ENCODE measurements around the gene PRR30.
A peak's percentile ranks its signal among the peaks of the same experiment; 100 is the strongest.
"Not testable (repeated sequence)": the region's sequence is repeated elsewhere in the genome, so short reads cannot be mapped to it uniquely, and the experiment has no call there.

PRR30 gene

GRCh38 chr2:27123302-27124150, 15.7 kb downstream of the PRR30 start, which contains the start of gene ABHD1:
Gene ABHD1 (plus strand): TSS chr2:27123815. CDS start chr2:27123949, 134 bp downstream.
- Histone ChIP-seq H3K4me2 (ENCODE audit: low read depth, low read length) (peak within 1 kb of the TSS; percentile 82), H3K27me3 (replicated peaks; ENCODE audit: insufficient read depth, low read length) (peaks cover 4% of the 10 kb centered on the region; the same call in 1 of the 2 replicates), H3K9me3 (replicated peaks; ENCODE audit: insufficient read depth, low read length) (no peaks in the 10 kb centered on the region), H3K4me3 (ENCODE audit: low read length) (peak within 1 kb of the TSS; percentile 67), H2AFZ (ENCODE audit: low read length) (peak within 1 kb of the TSS; percentile 97), H3K9me2 (replicated peaks; ENCODE audit: insufficient read depth, low read length) (no peaks in the 10 kb centered on the region), H3K27ac (ENCODE audit: low read length) (no peak within 1 kb of the TSS), H3K36me3 (replicated peaks; ENCODE audit: insufficient read depth, low read length) (no peaks in the 10 kb centered on the region), H3K4me1 (ENCODE audit: low read length) (no peaks in the 10 kb centered on the region), H4K20me1 (ENCODE audit: insufficient read depth, low read length) (no peaks in the 10 kb centered on the region), H3K9ac (ENCODE audit: low read length) (peak within 1 kb of the TSS; percentile 34; the same call in 1 of the 2 replicates), H3F3A (ENCODE audit: insufficient read depth, low read length) (no peaks in the 10 kb centered on the region), H3K79me2 (ENCODE audit: low read length) (no peaks in the 10 kb centered on the region)
- no peak for TF ChIP-seq EZH2phosphoT487 (IDR thresholded peaks at IDR 0.05; ENCODE audit: low read length)
- TF ChIP-seq CTCF (IDR thresholded peaks at IDR 0.05; ENCODE audit: low read length): no peak
- no peak for TF ChIP-seq EZH2 (optimal IDR thresholded peaks at IDR 0.05; ENCODE audit: low read depth, low read length)
- peak; percentile 60 for DNase-seq

GRCh38 chr2:27122791-27123190, 16.4 kb downstream of the PRR30 start:
- H3K27ac ChIP-seq (ENCODE audit: low read length): no peak overlapping the region
- H3K79me2 ChIP-seq (ENCODE audit: low read length): no peaks in the 10 kb centered on the region
- H3K36me3 ChIP-seq (replicated peaks; ENCODE audit: insufficient read depth, low read length): no peaks in the 10 kb centered on the region
- no peaks in the 10 kb centered on the region for H3K9me3 ChIP-seq (replicated peaks; ENCODE audit: insufficient read depth, low read length)
- no peak overlapping the region for H3K4me3 ChIP-seq (ENCODE audit: low read length)
- H3K27me3 ChIP-seq (replicated peaks; ENCODE audit: insufficient read depth, low read length): peaks cover 4% of the 10 kb centered on the region; the same call in 1 of the 2 replicates
- no peaks in the 10 kb centered on the region for H3K9me2 ChIP-seq (replicated peaks; ENCODE audit: insufficient read depth, low read length)
- H3K4me2 ChIP-seq (ENCODE audit: low read depth, low read length): no peak overlapping the region
- DNase-seq: no peak
- no peak for TF ChIP-seq EZH2 (optimal IDR thresholded peaks at IDR 0.05; ENCODE audit: low read depth, low read length)
- no peaks in the 10 kb centered on the region for H3F3A ChIP-seq (ENCODE audit: insufficient read depth, low read length)
- no peak overlapping the region for H2AFZ ChIP-seq (ENCODE audit: low read length)
- no peak overlapping the region for H3K9ac ChIP-seq (ENCODE audit: low read length)
- no peaks in the 10 kb centered on the region for H3K4me1 ChIP-seq (ENCODE audit: low read length)
- no peaks in the 10 kb centered on the region for H4K20me1 ChIP-seq (ENCODE audit: insufficient read depth, low read length)

GRCh38 chr2:27121906-27122305, 17.3 kb downstream of the PRR30 start:
- no peaks in the 10 kb centered on the region for H3K36me3 ChIP-seq (replicated peaks; ENCODE audit: insufficient read depth, low read length)
- no peak overlapping the region for H3K4me3 ChIP-seq (ENCODE audit: low read length)
- H4K20me1 ChIP-seq (ENCODE audit: insufficient read depth, low read length): no peaks in the 10 kb centered on the region
- no peaks in the 10 kb centered on the region for H3F3A ChIP-seq (ENCODE audit: insufficient read depth, low read length)
- H3K9me3 ChIP-seq (replicated peaks; ENCODE audit: insufficient read depth, low read length): no peaks in the 10 kb centered on the region
- H3K4me1 ChIP-seq (ENCODE audit: low read length): no peaks in the 10 kb centered on the region
- no peak overlapping the region for H3K9ac ChIP-seq (ENCODE audit: low read length)
- TF ChIP-seq EZH2 (optimal IDR thresholded peaks at IDR 0.05; ENCODE audit: low read depth, low read length) (no peak), CTCF (IDR thresholded peaks at IDR 0.05; ENCODE audit: low read length) (no peak), EZH2phosphoT487 (IDR thresholded peaks at IDR 0.05; ENCODE audit: low read length) (no peak)
- no peaks in the 10 kb centered on the region for H3K9me2 ChIP-seq (replicated peaks; ENCODE audit: insufficient read depth, low read length)
- no peak overlapping the region for H2AFZ ChIP-seq (ENCODE audit: low read length)
- H3K79me2 ChIP-seq (ENCODE audit: low read length): no peaks in the 10 kb centered on the region
- no peak for DNase-seq
- H3K27me3 ChIP-seq (replicated peaks; ENCODE audit: insufficient read depth, low read length): peaks cover 4% of the 10 kb centered on the region; the same call in 1 of the 2 replicates
- no peak overlapping the region for H3K27ac ChIP-seq (ENCODE audit: low read length)
- H3K4me2 ChIP-seq (ENCODE audit: low read depth, low read length): no peak overlapping the region

- H3K9ac ChIP-seq (ENCODE audit: low read length); H3K79me2 ChIP-seq (ENCODE audit: low read length); H3F3A ChIP-seq (ENCODE audit: insufficient read depth, low read length); H4K20me1 ChIP-seq (ENCODE audit: insufficient read depth, low read length); H3K9me2 ChIP-seq (replicated peaks; ENCODE audit: insufficient read depth, low read length); H3K27me3 ChIP-seq (replicated peaks; ENCODE audit: insufficient read depth, low read length); H3K4me1 ChIP-seq (ENCODE audit: low read length); H2AFZ ChIP-seq (ENCODE audit: low read length); H3K4me3 ChIP-seq (ENCODE audit: low read length); H3K4me2 ChIP-seq (ENCODE audit: low read depth, low read length); H3K27ac ChIP-seq (ENCODE audit: low read length); DNase-seq; H3K9me3 ChIP-seq (replicated peaks; ENCODE audit: insufficient read depth, low read length); H3K36me3 ChIP-seq (replicated peaks; ENCODE audit: insufficient read depth, low read length): not testable (repeated sequence)
These were observed 19.9 kb downstream of the PRR30 start for GRCh38 chr2:27119330-27119670.
